HK-2 (cell line): ENCODE results near the gene NRG3.
A peak's percentile ranks its signal among the peaks of the same experiment; 100 is the strongest.

Experiments
- DNase-seq: peaks from one replicate; pipeline ENCODE4 v3.0.0-alpha.2; 2018; ENCODE audit not compliant: unreplicated experiment

The NRG3 gene

GRCh38 chr10:82680608-82681007 lies 805.6 kb downstream of the NRG3 start:
- no peak for DNase-seq

GRCh38 chr10:82683945-82684344 lies 809.0 kb downstream of the NRG3 start:
- no peak for DNase-seq

- DNase-seq, result no peak
Observed at GRCh38 chr10:82685087-82685486, 810.1 kb downstream of the NRG3 start.

GRCh38 chr10:82691211-82691610 lies 816.2 kb downstream of the NRG3 start:
- no peak for DNase-seq

GRCh38 chr10:82692458-82692857 lies 817.5 kb downstream of the NRG3 start:
- DNase-seq, result no peak

GRCh38 chr10:82721831-82722230 lies 846.8 kb downstream of the NRG3 start:
- DNase-seq, result no peak

- DNase-seq, result no peak
Observed at GRCh38 chr10:82722273-82722672, 847.3 kb downstream of the NRG3 start.

GRCh38 chr10:82736305-82736704 lies 861.3 kb downstream of the NRG3 start:
- DNase-seq, result no peak

GRCh38 chr10:82737549-82737948 lies 862.6 kb downstream of the NRG3 start:
- no peak for DNase-seq

- no peak for DNase-seq
Observed at GRCh38 chr10:82738592-82738991, 863.6 kb downstream of the NRG3 start.

- peak; percentile 66 for DNase-seq
Observed at GRCh38 chr10:82742478-82742877, 867.5 kb downstream of the NRG3 start.

- no peak for DNase-seq
Observed at GRCh38 chr10:82742898-82743297, 867.9 kb downstream of the NRG3 start.

- no peak for DNase-seq
Observed at GRCh38 chr10:82750538-82750937, 875.5 kb downstream of the NRG3 start.

GRCh38 chr10:82757397-82757796 lies 882.4 kb downstream of the NRG3 start:
- DNase-seq, result no peak

- no peak for DNase-seq
Observed at GRCh38 chr10:82757901-82758300, 882.9 kb downstream of the NRG3 start.

GRCh38 chr10:82759050-82759449 lies 884.1 kb downstream of the NRG3 start:
- DNase-seq, result no peak

GRCh38 chr10:82762641-82763040 lies 887.6 kb downstream of the NRG3 start:
- DNase-seq, result no peak

- no peak for DNase-seq
Observed at GRCh38 chr10:82768040-82768439, 893.0 kb downstream of the NRG3 start.

- no peak for DNase-seq
Observed at GRCh38 chr10:82778908-82779307, 903.9 kb downstream of the NRG3 start.

- DNase-seq, result no peak
Observed at GRCh38 chr10:82796510-82796909, 921.5 kb downstream of the NRG3 start.

- no peak for DNase-seq
Observed at GRCh38 chr10:82801289-82801688, 926.3 kb downstream of the NRG3 start.

- peak; percentile 22 for DNase-seq
Observed at GRCh38 chr10:82811621-82812020, 936.6 kb downstream of the NRG3 start.

GRCh38 chr10:82813856-82814255 lies 938.9 kb downstream of the NRG3 start:
- no peak for DNase-seq

- DNase-seq, result no peak
Observed at GRCh38 chr10:82814635-82815034, 939.6 kb downstream of the NRG3 start.

GRCh38 chr10:82815680-82816079 lies 940.7 kb downstream of the NRG3 start:
- DNase-seq, result no peak
